T-helper 1 cell treated with Interleukin-12 subunit alpha and Interleukin-12 subunit beta and Interleukin-4 antibody, amounts not matched to agents 30 μg/mL and 1 μg/mL, for 36 hours (primary cell): ENCODE results near the gene MKLN1.

Experiments
- H3K27ac Mint-ChIP-seq: one replicate; pipeline ENCODE4 v1.8.0; 2021; ENCODE audit warnings: mild to moderate bottlenecking, mixed read lengths
- H3K27me3 Mint-ChIP-seq: one replicate; pipeline ENCODE4 v1.8.0; 2021; ENCODE audit warnings: low read depth, mixed read lengths
- H3K36me3 Mint-ChIP-seq: one replicate; pipeline ENCODE4 v1.8.0; 2021; ENCODE audit warnings: low read depth, mixed read lengths
- H3K4me1 Mint-ChIP-seq: one replicate; pipeline ENCODE4 v1.8.0; 2021; ENCODE audit warnings: low read depth, mixed read lengths
- H3K4me3 Mint-ChIP-seq: one replicate; pipeline ENCODE4 v1.8.0; 2021; ENCODE audit warnings: mild to moderate bottlenecking, moderate library complexity, mixed read lengths
- H3K9me3 Mint-ChIP-seq: one replicate; pipeline ENCODE4 v1.8.0; 2021; ENCODE audit warnings: mixed read lengths

MKLN1 gene

GRCh38 chr7:131543298-131543697 is 215.6 kb downstream of the MKLN1 start:
- H3K27me3 Mint-ChIP-seq: no peaks in the 10 kb centered on the region
- H3K9me3 Mint-ChIP-seq: no peaks in the 10 kb centered on the region
- H3K4me3 Mint-ChIP-seq: no peak overlapping the region
- H3K36me3 Mint-ChIP-seq: no peaks in the 10 kb centered on the region
- H3K4me1 Mint-ChIP-seq: peaks cover 13% of the 10 kb centered on the region
- H3K27ac Mint-ChIP-seq: no peak overlapping the region

GRCh38 chr7:131544021-131544420 is 216.3 kb downstream of the MKLN1 start:
- H3K36me3 Mint-ChIP-seq: peaks cover 1% of the 10 kb centered on the region
- no peak overlapping the region for H3K4me3 Mint-ChIP-seq
- H3K9me3 Mint-ChIP-seq: no peaks in the 10 kb centered on the region
- H3K27ac Mint-ChIP-seq: no peak overlapping the region
- peaks cover 13% of the 10 kb centered on the region for H3K4me1 Mint-ChIP-seq
- H3K27me3 Mint-ChIP-seq: peaks cover 4% of the 10 kb centered on the region

GRCh38 chr7:131544449-131545301 is 217.0 kb downstream of the MKLN1 start:
- peaks cover 6% of the 10 kb centered on the region for H3K27me3 Mint-ChIP-seq
- H3K4me3 Mint-ChIP-seq: no peak overlapping the region
- H3K36me3 Mint-ChIP-seq: peaks cover 1% of the 10 kb centered on the region
- peaks cover 13% of the 10 kb centered on the region for H3K4me1 Mint-ChIP-seq
- H3K27ac Mint-ChIP-seq: no peak overlapping the region
- H3K9me3 Mint-ChIP-seq: no peaks in the 10 kb centered on the region

- H3K4me3 Mint-ChIP-seq: no peak overlapping the region
These were observed 218.4 kb downstream of the MKLN1 start for GRCh38 chr7:131546126-131546525.

More at GRCh38 chr7:131546126-131546525, 218.4 kb downstream of the MKLN1 start:
- H3K27me3 Mint-ChIP-seq: peaks cover 6% of the 10 kb centered on the region
- peaks cover 1% of the 10 kb centered on the region for H3K36me3 Mint-ChIP-seq
- no peak overlapping the region for H3K27ac Mint-ChIP-seq
- H3K4me1 Mint-ChIP-seq: peaks cover 13% of the 10 kb centered on the region
- no peaks in the 10 kb centered on the region for H3K9me3 Mint-ChIP-seq
